Subcutaneous abdominal adipose tissue (tissue), 5 donors: Measurements from ENCODE around the gene SF3A2.

Experiments used
- H3K27ac ChIP-seq: one replicate; pipeline ENCODE4 v1.7.0; 2013; ENCODE audit warnings: low read depth, mild to moderate bottlenecking, inconsistent platforms, low read length, moderate library complexity
- H3K27me3 ChIP-seq, 5 donors: one replicate each; pipeline ENCODE4 v1.7.0; 2013; ENCODE audit warnings: low read length in 5 of 5, inconsistent platforms in 1 of 5; ENCODE audit not compliant: control insufficient read depth in 5 of 5, insufficient read depth in 4 of 5
- H3K36me3 ChIP-seq, 5 donors: one replicate each; pipeline ENCODE4 v1.7.0; 2013; ENCODE audit warnings: low read length in 5 of 5; ENCODE audit not compliant: control insufficient read depth in 5 of 5, insufficient read depth in 5 of 5
- H3K4me1 ChIP-seq, 5 donors: one replicate each; pipeline ENCODE4 v1.7.0; 2013; ENCODE audit warnings: low read length in 5 of 5, mild to moderate bottlenecking in 3 of 5, moderate library complexity in 1 of 5; ENCODE audit not compliant: control insufficient read depth in 5 of 5, insufficient read depth in 5 of 5
- H3K4me3 ChIP-seq, 5 donors: one replicate each; pipeline ENCODE4 v1.7.0; 2013; ENCODE audit warnings: low read length in 5 of 5, low read depth in 1 of 5
- H3K9ac ChIP-seq, 5 donors: one replicate each; pipeline ENCODE4 v1.7.0; 2013; ENCODE audit warnings: low read length in 5 of 5, mild to moderate bottlenecking in 4 of 5, moderate library complexity in 3 of 5
- H3K9me3 ChIP-seq, 5 donors: one replicate each; pipeline ENCODE4 v1.7.0; 2013; ENCODE audit warnings: low read length in 5 of 5; ENCODE audit not compliant: control insufficient read depth in 5 of 5
- donor health status: healthy.
- donor health status: healthy.
- donor health status: healthy.
- donor health status: healthy.
- donor health status: healthy.

The SF3A2 gene

GRCh38 chr19:2260341-2260805, 23.7 kb downstream of the SF3A2 start:
- Histone ChIP-seq H3K36me3 (no peaks in the 10 kb centered on the region), H3K4me1 (no peaks in the 10 kb centered on the region), H3K27ac (no peak overlapping the region), H3K9ac (no peak overlapping the region), H3K27me3 (no peaks in the 10 kb centered on the region), H3K4me3 (no peak overlapping the region), H3K9me3 (no peaks in the 10 kb centered on the region)

- H3K9me3 ChIP-seq, result no peaks in the 10 kb centered on the region
- H3K27me3 ChIP-seq, result no peaks in the 10 kb centered on the region
- H3K27ac ChIP-seq, result no peak overlapping the region
- H3K9ac ChIP-seq, result no peak overlapping the region
- no peaks in the 10 kb centered on the region for H3K36me3 ChIP-seq
- H3K4me3 ChIP-seq, result no peak overlapping the region
- peaks cover 3 to 9% (median 7%) of the 10 kb centered on the region in 5 donors for H3K4me1 ChIP-seq
Measured at GRCh38 chr19:2261438-2262172, 25.0 kb downstream of the SF3A2 start.

- peak overlapping the region in 2 of 5 donors; percentile 22 to 32 for H3K4me3 ChIP-seq
- no peaks in the 10 kb centered on the region for H3K9me3 ChIP-seq
- H3K27ac ChIP-seq, result peak overlapping the region; percentile 46
- H3K4me1 ChIP-seq, result peaks cover 5 to 39% (median 32%) of the 10 kb centered on the region in 5 donors
- peak overlapping the region in 2 of 5 donors; percentile 23 to 41 for H3K9ac ChIP-seq
- no peaks in the 10 kb centered on the region for H3K27me3 ChIP-seq
- H3K36me3 ChIP-seq, result peaks cover 0 to 3% (median under 1%) of the 10 kb centered on the region in 5 donors
Measured at GRCh38 chr19:2266183-2266993, 29.8 kb downstream of the SF3A2 start.

- Histone ChIP-seq H3K27ac (no peak overlapping the region), H3K36me3 (peaks cover 0 to 19% (median 11%) of the 10 kb centered on the region in 5 donors), H3K4me3 (peak overlapping the region in 4 of 5 donors; percentile 59 to 99 (median 84)), H3K4me1 (peaks cover 8 to 60% (median 52%) of the 10 kb centered on the region in 5 donors), H3K9ac (peak overlapping the region in 2 of 5 donors; percentile 55 to 56), H3K9me3 (no peaks in the 10 kb centered on the region), H3K27me3 (no peaks in the 10 kb centered on the region)
Measured at GRCh38 chr19:2268480-2268830, 31.8 kb downstream of the SF3A2 start.

GRCh38 chr19:2268861-2269243, 32.2 kb downstream of the SF3A2 start:
- Histone ChIP-seq H3K36me3 (peaks cover 0 to 19% (median 11%) of the 10 kb centered on the region in 5 donors), H3K4me3 (peak overlapping the region in 4 of 5 donors; percentile 59 to 99 (median 84)), H3K27ac (no peak overlapping the region), H3K27me3 (no peaks in the 10 kb centered on the region), H3K9me3 (no peaks in the 10 kb centered on the region), H3K4me1 (peaks cover 8 to 64% (median 55%) of the 10 kb centered on the region in 5 donors), H3K9ac (peak overlapping the region in 3 of 5 donors; percentile 41 to 56 (median 55))

GRCh38 chr19:2269244-2270156, 32.9 kb downstream of the SF3A2 start:
- H3K4me1 ChIP-seq, result peaks cover 8 to 70% (median 62%) of the 10 kb centered on the region in 5 donors
- peak overlapping the region; percentile 95 for H3K27ac ChIP-seq
- no peaks in the 10 kb centered on the region for H3K27me3 ChIP-seq
- peak overlapping the region in 4 of 5 donors; percentile 90 to 97 (median 96) for H3K9ac ChIP-seq
- H3K9me3 ChIP-seq, result no peaks in the 10 kb centered on the region
- peaks cover 0 to 22% (median 11%) of the 10 kb centered on the region in 5 donors for H3K36me3 ChIP-seq
- peak overlapping the region; percentile 63 to 100 (median 99) for H3K4me3 ChIP-seq

GRCh38 chr19:2270157-2270422, 33.5 kb downstream of the SF3A2 start:
- no peaks in the 10 kb centered on the region for H3K27me3 ChIP-seq
- peak overlapping the region; percentile 63 to 100 (median 99) for H3K4me3 ChIP-seq
- H3K9ac ChIP-seq, result peak overlapping the region in 4 of 5 donors; percentile 90 to 97 (median 96)
- H3K27ac ChIP-seq, result peak overlapping the region; percentile 95
- peaks cover 8 to 74% (median 66%) of the 10 kb centered on the region in 5 donors for H3K4me1 ChIP-seq
- H3K9me3 ChIP-seq, result no peaks in the 10 kb centered on the region
- H3K36me3 ChIP-seq, result peaks cover 0 to 23% (median 11%) of the 10 kb centered on the region in 5 donors

- Histone ChIP-seq H3K4me3 (peak overlapping the region in 4 of 5 donors; percentile 82 to 100 (median 99)), H3K9me3 (no peaks in the 10 kb centered on the region), H3K27ac (peak overlapping the region; percentile 95), H3K9ac (peak overlapping the region in 4 of 5 donors; percentile 90 to 97 (median 96)), H3K4me1 (peaks cover 8 to 79% (median 71%) of the 10 kb centered on the region in 5 donors), H3K27me3 (no peaks in the 10 kb centered on the region), H3K36me3 (peaks cover 0 to 27% (median 11%) of the 10 kb centered on the region in 5 donors)
Measured at GRCh38 chr19:2270423-2271233, 34.0 kb downstream of the SF3A2 start.
